Gastrocnemius medialis (tissue), 4 donors: ENCODE measurements around the gene CTIF.

Source experiments
- POLR2A ChIP-seq, 2 donors: fragments of 450-650 bp; IDR thresholded peaks; one replicate each; pipeline ENCODE4 v1.6.1; 2017; ENCODE audit warnings: antibody characterized with exemption in 2 of 2, mild to moderate bottlenecking in 2 of 2, moderate library complexity in 2 of 2
- TF ChIP-seq, protein P1 (sequence below), 5 experiments: fragments of 450-650 bp in 3 of 5; fragments of 200-600 bp in 2 of 5; sonication (generic) in 2 of 5; IDR thresholded peaks in 4 of 5; conservative IDR thresholded peaks in 1 of 5; 1 replicate in 4 of 5; 2 replicates in 1 of 5; pipeline ENCODE4 v1.5.1; 2016 to 2019; ENCODE audit warnings: antibody characterized with exemption in 5 of 5, mild to moderate bottlenecking in 3 of 5, moderate library complexity in 3 of 5

- TF ChIP-seq, protein P1, sequence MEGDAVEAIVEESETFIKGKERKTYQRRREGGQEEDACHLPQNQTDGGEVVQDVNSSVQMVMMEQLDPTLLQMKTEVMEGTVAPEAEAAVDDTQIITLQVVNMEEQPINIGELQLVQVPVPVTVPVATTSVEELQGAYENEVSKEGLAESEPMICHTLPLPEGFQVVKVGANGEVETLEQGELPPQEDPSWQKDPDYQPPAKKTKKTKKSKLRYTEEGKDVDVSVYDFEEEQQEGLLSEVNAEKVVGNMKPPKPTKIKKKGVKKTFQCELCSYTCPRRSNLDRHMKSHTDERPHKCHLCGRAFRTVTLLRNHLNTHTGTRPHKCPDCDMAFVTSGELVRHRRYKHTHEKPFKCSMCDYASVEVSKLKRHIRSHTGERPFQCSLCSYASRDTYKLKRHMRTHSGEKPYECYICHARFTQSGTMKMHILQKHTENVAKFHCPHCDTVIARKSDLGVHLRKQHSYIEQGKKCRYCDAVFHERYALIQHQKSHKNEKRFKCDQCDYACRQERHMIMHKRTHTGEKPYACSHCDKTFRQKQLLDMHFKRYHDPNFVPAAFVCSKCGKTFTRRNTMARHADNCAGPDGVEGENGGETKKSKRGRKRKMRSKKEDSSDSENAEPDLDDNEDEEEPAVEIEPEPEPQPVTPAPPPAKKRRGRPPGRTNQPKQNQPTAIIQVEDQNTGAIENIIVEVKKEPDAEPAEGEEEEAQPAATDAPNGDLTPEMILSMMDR (IDR thresholded peaks at IDR 0.05 in 4 of 5, conservative IDR thresholded peaks at IDR 0.05 in 1 of 5): no peak
- no peak for TF ChIP-seq POLR2A (IDR thresholded peaks at IDR 0.05)
Observed at GRCh38 chr18:48673456-48673852, 134.6 kb downstream of the CTIF start.
